GM13977 (cell line): ENCODE results near the gene CRACDL.

Experiments
- DNase-seq: peaks from one replicate; pipeline ENCODE4 v3.0.0; 2012; ENCODE audit warnings: low spot score
- in situ Hi-C: fragments of 300-500 bp; cut with MboI; formaldehyde crosslinking; loops from one replicate; pipeline ENCODE4 v1.12.0; 2022; ENCODE audit warnings: low sequenced_read_pairs, low pct_unique_long_range_greater_than_20kb, mixed read lengths, inconsistent platforms; ENCODE audit not compliant: unreplicated experiment
- TF ChIP-seq, protein P1 (sequence below): IDR thresholded peaks from 2 replicates; pipeline ENCODE4 v1.5.1; 2012; ENCODE audit warnings: mild to moderate bottlenecking, control low read depth; ENCODE audit not compliant: insufficient read depth; ENCODE audit errors: extremely low read depth, missing control alignments

The CRACDL gene

DNA sequence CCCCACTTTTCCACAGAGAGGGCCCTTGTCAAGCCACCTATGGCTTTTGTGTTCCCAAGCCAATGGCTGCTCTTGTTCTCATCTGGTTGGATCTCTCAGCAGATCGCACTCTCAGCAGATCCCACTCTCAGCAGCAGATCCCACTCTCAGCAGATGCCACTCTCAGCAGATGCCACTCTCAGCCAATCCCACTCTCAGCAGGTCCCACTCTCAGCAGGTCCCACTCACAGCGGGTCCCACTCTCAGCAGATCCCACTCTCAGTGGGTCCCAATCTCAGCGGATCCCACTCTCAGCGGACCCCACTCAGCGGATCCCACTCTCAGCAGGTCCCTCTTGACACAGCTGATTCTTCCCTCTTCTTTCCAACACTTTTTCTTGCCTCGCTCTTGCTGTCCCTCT is 145.8 kb downstream of the CRACDL start:
- TF ChIP-seq, protein P1, sequence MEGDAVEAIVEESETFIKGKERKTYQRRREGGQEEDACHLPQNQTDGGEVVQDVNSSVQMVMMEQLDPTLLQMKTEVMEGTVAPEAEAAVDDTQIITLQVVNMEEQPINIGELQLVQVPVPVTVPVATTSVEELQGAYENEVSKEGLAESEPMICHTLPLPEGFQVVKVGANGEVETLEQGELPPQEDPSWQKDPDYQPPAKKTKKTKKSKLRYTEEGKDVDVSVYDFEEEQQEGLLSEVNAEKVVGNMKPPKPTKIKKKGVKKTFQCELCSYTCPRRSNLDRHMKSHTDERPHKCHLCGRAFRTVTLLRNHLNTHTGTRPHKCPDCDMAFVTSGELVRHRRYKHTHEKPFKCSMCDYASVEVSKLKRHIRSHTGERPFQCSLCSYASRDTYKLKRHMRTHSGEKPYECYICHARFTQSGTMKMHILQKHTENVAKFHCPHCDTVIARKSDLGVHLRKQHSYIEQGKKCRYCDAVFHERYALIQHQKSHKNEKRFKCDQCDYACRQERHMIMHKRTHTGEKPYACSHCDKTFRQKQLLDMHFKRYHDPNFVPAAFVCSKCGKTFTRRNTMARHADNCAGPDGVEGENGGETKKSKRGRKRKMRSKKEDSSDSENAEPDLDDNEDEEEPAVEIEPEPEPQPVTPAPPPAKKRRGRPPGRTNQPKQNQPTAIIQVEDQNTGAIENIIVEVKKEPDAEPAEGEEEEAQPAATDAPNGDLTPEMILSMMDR = no peak
- in situ Hi-C loops = no loop called here

DNA sequence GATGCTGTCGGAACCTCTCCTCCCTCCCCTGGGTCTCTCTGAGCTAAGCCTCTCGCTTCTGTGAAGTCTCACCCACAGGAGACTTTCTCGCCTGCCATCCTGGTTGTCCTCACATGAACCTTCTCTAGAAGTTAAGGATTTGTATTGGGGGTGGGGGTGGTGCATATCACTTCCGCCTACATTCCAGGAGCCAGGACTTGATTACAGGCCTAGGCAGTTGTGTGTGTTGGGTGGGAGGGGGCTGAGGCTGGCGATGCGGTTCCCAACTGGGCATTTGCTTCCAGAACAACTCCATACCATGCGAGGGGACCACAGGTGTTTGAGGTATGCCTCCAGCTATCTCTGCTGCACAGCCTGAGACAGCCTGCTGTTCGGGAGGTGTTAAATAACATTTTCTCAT is 148.3 kb downstream of the CRACDL start:
- in situ Hi-C loops = no loop called here
- TF ChIP-seq, protein P1 = no peak
- no peak for DNase-seq

More for the DNA sequence above, 145.8 kb downstream of the CRACDL start:
- DNase-seq = no peak

DNA sequence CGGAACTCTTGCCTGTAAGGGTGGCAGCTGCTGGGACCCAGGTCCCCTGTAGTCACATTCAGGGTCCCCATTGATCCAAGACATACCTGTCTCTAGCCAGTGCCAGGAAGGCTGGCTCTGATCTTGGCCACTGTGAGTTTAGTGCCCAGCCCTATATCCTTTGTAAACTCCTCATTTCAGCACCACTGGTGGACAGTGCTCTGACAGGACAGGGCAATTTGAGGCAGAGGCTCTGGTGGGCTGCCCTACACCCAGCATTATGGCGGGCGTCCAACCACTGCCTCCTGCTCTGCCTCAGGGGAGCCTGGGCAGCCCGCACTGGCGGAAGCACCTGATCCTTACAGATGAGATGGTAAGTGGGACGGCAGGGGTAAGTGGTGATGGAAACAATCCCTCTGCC is 149.8 kb downstream of the CRACDL start:
- DNase-seq = no peak
- TF ChIP-seq, protein P1 = no peak
- in situ Hi-C loops = no loop called here

DNA sequence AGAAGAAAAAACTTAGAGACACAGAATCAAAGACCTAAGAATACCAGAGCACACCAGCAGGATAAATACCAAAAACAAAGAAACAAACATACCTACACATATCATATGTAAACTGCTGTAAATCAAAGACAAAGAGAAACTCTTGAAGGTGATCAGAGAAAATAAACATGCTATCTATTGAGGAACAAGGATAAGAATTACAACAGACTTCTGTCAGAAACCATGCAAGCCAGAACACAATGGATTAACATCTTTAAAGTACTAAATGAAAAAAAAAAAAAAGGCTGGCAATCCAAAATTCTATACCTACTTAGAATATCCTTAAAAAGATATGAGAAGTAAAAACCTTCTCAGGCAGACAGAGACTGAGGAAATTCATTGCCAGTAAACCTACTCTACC is 153.5 kb downstream of the CRACDL start:
- TF ChIP-seq, protein P1 = no peak
- no peak for DNase-seq
- in situ Hi-C loops = no loop called here

DNA sequence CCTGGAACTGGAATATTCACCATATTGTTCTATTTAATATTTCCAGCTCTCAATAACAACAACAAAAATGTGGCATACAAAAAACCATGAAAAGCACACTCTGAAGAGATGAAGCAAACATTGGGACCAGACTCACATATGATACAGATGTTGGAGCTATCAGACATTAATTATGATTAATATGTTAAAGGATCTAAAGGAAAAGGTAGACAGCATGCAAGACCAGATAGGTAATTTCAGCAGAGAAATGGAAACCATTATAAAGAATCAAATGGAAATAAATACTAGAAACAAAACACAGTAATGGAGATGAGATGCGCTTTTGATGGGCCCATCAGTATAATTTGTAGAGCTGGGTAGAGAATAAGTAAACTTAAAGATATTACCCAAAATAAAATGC is 154.2 kb downstream of the CRACDL start:
- TF ChIP-seq, protein P1 = no peak
- DNase-seq = no peak
- in situ Hi-C loops = no loop called here

DNA sequence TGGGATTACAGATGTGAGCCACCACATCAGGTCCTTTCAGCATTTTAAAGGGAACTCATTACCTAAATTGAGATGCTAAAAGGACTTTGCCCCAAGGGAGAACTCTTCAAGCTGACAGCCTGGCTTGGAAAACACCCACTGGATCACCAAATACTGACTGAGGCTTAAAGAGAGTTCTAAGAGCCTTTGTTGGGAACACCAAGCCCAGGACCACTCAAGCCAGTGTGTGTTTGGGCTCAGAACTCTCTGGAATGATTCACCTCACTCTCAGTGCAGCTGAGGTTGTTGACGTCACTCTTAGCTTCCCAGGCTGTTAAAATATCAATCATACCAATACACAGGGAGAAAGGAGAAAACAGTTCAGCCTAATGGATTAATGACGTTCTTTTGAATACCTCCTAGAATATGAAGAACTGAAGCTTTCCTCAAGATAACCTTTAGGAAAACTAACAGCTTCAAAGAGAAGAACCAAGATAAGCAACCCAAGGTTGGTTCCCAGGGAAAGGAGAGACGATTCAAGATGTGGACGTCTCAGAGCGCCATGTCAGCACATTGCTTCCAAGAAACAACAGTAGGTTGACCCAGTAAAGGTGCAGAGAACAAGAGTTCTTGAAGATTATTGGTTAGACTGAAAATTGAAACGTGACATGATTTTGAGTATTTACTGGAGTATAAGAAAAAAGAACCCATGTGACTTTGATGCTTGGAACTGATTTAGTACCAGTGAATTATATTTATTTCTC is 157.1 kb downstream of the CRACDL start:
- in situ Hi-C loops = no loop called here
- TF ChIP-seq, protein P1 = no peak
- no peak for DNase-seq

DNA sequence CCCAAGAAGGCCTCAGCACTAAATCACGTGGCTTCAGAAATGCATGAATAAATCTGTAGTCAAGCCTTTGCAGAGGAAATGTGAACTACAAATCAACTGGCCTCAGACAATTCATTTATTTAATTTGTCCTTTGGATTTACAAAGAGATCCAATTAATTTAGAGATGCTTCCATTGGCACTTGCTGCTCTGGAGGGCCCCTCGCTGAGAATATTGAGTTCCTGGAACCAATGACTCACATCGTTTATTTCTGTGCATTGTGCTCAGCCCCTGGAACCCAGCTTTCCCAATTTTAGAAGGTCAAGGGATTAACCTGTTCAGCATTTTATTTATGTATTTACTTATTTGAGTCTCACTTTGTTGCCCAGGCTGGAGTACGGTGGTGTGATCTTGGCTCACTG is 157.9 kb downstream of the CRACDL start:
- TF ChIP-seq, protein P1 = no peak
- no peak for DNase-seq
- in situ Hi-C loops = no loop called here
